Tracheal epithelial cell (primary cell): ENCODE measurements around the gene KLF2. TPM values are rescaled to one million over a fixed set of nuclear protein-coding genes. Genes with fewer than 3 reads are reported as not detected.

Experiments used
- total RNA-seq: library from RNA; depleted of rRNA; stranded (reverse); fragments of >200 nt; gene quantifications from 2 replicates; pipeline ENCODE4 v1.2.1, GENCODE V29; 2014

The KLF2 gene
- 0.21 and 0.24 TPM in 2 replicates for total RNA-seq

DNA sequence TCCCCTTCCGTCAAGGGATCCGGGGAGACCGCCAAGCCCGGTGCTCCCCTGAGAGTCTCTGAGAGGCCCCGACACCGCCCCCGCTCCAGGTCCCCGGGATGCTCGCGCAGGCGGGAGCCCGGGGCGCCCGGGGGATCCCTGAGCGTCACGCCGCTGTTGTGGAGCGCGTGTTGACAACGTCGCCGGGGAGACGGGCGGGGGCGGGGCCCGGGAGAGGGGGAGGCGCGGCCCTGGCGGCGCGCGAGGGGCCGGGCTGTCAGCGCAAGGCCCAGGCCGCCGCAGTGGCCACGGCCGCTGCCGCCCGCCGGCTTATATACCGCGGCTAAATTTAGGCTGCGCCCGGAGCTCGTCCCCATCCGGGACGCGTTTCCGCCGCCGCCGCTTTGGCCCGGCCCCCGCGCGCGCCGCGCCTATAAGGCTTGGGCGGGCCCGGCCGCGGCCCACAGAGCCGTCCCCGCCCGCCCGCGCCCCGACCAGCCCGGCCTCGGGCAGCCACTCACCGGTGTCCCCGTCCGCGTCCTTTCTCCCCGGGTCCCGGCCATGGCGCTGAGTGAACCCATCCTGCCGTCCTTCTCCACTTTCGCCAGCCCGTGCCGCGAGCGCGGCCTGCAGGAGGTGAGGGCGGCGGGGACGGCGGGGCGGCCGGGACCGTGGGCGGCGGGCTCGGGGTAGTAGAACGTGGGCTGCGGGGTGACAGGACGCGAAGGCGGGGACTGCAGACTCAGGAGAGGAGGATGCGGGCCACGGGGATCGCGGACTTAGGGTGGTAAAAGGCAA, at the start of gene KLF2:
KLF2 (plus strand) TSS at position 443 of the 777 bp plus-strand sequence; CDS start at position 541, 98 bp downstream.

Other genes starting within 250 kb of the KLF2 start
- 159 and 486 TPM in 2 replicates for gene TPM4, start 248.3 kb upstream of the KLF2 start, total RNA-seq
- 32.0 and 47.0 TPM in 2 replicates for gene RAB8A, start 212.9 kb upstream of the KLF2 start, total RNA-seq
- gene HSH2D, start 181.1 kb upstream of the KLF2 start, total RNA-seq = 0.43 and 0.96 TPM in 2 replicates
- not detected in 2 replicates for gene CIB3, start 151.3 kb upstream of the KLF2 start, total RNA-seq
- 82.3 and 108 TPM in 2 replicates for gene FAM32A, start 139.4 kb upstream of the KLF2 start, total RNA-seq
- gene AP1M1, start 126.9 kb upstream of the KLF2 start, total RNA-seq = 21.3 and 37.8 TPM in 2 replicates
- 6.2 and 7.2 TPM in 2 replicates for gene EPS15L1, start 147.1 kb downstream of the KLF2 start, total RNA-seq
- gene CALR3, start 171.3 kb downstream of the KLF2 start, total RNA-seq = 0.64 TPM in 1 of 2 replicates, not detected in the other
- 1.2 and 2.8 TPM in 2 replicates for gene C19orf44, start 171.6 kb downstream of the KLF2 start, total RNA-seq
- 3.4 and 4.1 TPM in 2 replicates for gene CHERP, start 217.6 kb downstream of the KLF2 start, total RNA-seq
- 22.4 and 34.9 TPM in 2 replicates for gene SLC35E1, start 247.6 kb downstream of the KLF2 start, total RNA-seq